ENCODE measurements around the gene CDIP1. TPM values are rescaled to one million over a fixed set of nuclear protein-coding genes. Genes with fewer than 3 reads are reported as not detected.

CDIP1 gene
- total RNA-seq, 6 experiments from 2014 or later = 5.0 to 8.3 (median 6.4) TPM

- peaks cover 8% of the 10 kb centered on the region for H3K4me1 Mint-ChIP-seq (ENCODE audit: low read depth)
- H3K27me3 Mint-ChIP-seq (ENCODE audit: insufficient read depth) = peaks cover 16% of the 10 kb centered on the region
- no peak overlapping the region for H3K4me3 Mint-ChIP-seq
- no peak overlapping the region for H3K27ac Mint-ChIP-seq
- no peaks in the 10 kb centered on the region; the same call in 1 of the 2 replicates for H3K9me3 Mint-ChIP-seq
- no peak for TF ChIP-seq CTCF (IDR thresholded peaks at IDR 0.05)
- H3K36me3 Mint-ChIP-seq (ENCODE audit: low read depth) = peaks cover 9% of the 10 kb centered on the region; the same call in 1 of the 2 replicates
- no peak for DNase-seq
These were observed 6.3 kb downstream of the CDIP1 start for GRCh38 chr16:4532238-4532637.

- Mint-ChIP-seq H3K4me3 (no peak overlapping the region), H3K27me3 (ENCODE audit: insufficient read depth) (peaks cover 16% of the 10 kb centered on the region), H3K9me3 (no peaks in the 10 kb centered on the region; the same call in 1 of the 2 replicates), H3K36me3 (ENCODE audit: low read depth) (peaks cover 4% of the 10 kb centered on the region; the same call in 1 of the 2 replicates), H3K4me1 (ENCODE audit: low read depth) (peaks cover 8% of the 10 kb centered on the region), H3K27ac (no peak overlapping the region)
- TF ChIP-seq CTCF (IDR thresholded peaks at IDR 0.05) = no peak
- no peak for DNase-seq
These were observed 6.8 kb downstream of the CDIP1 start for GRCh38 chr16:4531811-4532210.

GRCh38 chr16:4529085-4530060 lies 9.2 kb downstream of the CDIP1 start:
- H3K27ac Mint-ChIP-seq = no peak overlapping the region
- peak; percentile 7 for DNase-seq
- peaks cover 8% of the 10 kb centered on the region for H3K4me1 Mint-ChIP-seq (ENCODE audit: low read depth)

GRCh38 chr16:4525634-4526277 lies 12.8 kb downstream of the CDIP1 start:
- H3K36me3 Mint-ChIP-seq (ENCODE audit: low read depth) = no peaks in the 10 kb centered on the region
- peaks cover 19% of the 10 kb centered on the region for H3K27me3 Mint-ChIP-seq (ENCODE audit: insufficient read depth)
- H3K9me3 Mint-ChIP-seq = no peaks in the 10 kb centered on the region
- H3K4me1 Mint-ChIP-seq (ENCODE audit: low read depth) = peaks cover 8% of the 10 kb centered on the region
- TF ChIP-seq CTCF (IDR thresholded peaks at IDR 0.05) = no peak
- H3K4me3 Mint-ChIP-seq = no peak overlapping the region; the same call in 1 of the 2 replicates
- no peak overlapping the region for H3K27ac Mint-ChIP-seq
- no peak for DNase-seq

More at GRCh38 chr16:4529085-4530060, 9.2 kb downstream of the CDIP1 start:
- Mint-ChIP-seq H3K4me3 (no peak overlapping the region), H3K27me3 (ENCODE audit: insufficient read depth) (peaks cover 23% of the 10 kb centered on the region), H3K9me3 (no peaks in the 10 kb centered on the region), H3K36me3 (ENCODE audit: low read depth) (peaks cover 4% of the 10 kb centered on the region; the same call in 1 of the 2 replicates)
- TF ChIP-seq CTCF (IDR thresholded peaks at IDR 0.05) = peak; percentile 15; the same call in 1 of the 2 replicates

GRCh38 chr16:4525069-4525468 lies 13.5 kb downstream of the CDIP1 start:
- Mint-ChIP-seq H3K4me3 (no peak overlapping the region), H3K27ac (no peak overlapping the region), H3K4me1 (ENCODE audit: low read depth) (peaks cover 8% of the 10 kb centered on the region), H3K27me3 (ENCODE audit: insufficient read depth) (peaks cover 16% of the 10 kb centered on the region), H3K36me3 (ENCODE audit: low read depth) (no peaks in the 10 kb centered on the region), H3K9me3 (no peaks in the 10 kb centered on the region)
- no peak for DNase-seq
- TF ChIP-seq CTCF (IDR thresholded peaks at IDR 0.05) = no peak
